Measurements from ENCODE around the gene ATRNL1.
"Not testable (repeated sequence)": the region's sequence is repeated elsewhere in the genome, so short reads cannot be mapped to it uniquely, and the experiment has no call there.

The ATRNL1 gene

DNA sequence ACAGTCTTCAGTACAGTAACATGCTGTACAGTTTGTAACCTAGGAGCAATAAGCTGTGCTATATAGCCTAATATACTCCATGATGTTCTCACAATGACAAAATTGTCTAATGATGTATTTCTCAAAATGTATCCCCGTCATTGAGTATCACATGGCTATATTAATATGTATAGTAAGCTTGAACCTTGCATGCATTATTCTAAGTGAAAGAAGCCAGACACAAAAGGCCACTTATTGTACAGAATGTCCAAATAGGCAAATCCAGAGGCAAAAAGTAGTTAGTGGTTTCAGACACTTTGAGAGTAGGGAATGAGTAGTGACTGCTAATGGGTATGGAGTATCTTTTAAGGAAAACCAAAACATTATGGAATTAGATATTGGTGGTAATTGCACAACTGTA, 545.1 kb downstream of the ATRNL1 start:
- no peak for DNase-seq (ENCODE audit: low spot score)

- no peak for DNase-seq (ENCODE audit: low spot score)
Measured at GRCh38 chr10:115649217-115649616, 556.1 kb downstream of the ATRNL1 start.

DNA sequence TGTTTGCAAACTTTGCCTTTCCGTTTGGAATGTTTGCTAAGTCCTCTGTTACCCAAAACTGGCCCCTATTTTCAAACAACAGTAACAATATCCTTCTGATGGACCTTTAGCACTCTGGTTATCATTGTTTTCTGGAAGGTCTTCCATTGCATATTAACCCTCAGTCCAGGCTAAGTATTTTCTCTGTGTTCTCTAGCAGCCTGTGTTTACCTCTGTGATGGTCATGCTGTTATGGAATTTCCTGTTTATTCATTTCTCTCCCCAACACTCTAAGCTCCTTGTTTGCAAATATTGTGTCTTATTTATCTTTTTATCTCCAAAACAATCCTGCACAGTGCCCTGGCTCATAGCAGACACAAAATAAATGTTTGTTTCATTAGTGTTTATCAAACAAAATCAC, 560.3 kb downstream of the ATRNL1 start:
- DNase-seq (ENCODE audit: low spot score), result no peak

DNA sequence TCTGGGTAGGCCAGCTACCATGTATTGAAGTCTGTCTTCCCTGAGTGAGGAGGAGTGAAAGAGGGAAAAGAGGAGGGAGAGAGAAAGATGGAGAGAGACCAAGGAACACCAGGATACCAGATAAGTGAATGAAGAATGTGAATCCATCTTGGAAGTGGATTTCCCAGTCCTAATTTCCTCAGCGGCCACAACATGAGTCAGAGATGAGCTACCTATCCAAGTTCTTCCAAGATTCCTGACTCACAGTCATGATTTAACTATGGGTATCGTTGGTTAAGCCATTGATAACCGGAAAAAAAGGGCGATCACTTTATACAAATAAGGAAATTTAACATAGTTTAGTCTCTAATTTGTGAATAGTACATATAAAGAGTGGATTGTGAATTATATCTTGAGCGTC, 561.8 kb downstream of the ATRNL1 start:
- no peak for DNase-seq (ENCODE audit: low spot score)

GRCh38 chr10:115657161-115657860, 564.1 kb downstream of the ATRNL1 start:
- DNase-seq (ENCODE audit: low spot score), result no peak

DNA sequence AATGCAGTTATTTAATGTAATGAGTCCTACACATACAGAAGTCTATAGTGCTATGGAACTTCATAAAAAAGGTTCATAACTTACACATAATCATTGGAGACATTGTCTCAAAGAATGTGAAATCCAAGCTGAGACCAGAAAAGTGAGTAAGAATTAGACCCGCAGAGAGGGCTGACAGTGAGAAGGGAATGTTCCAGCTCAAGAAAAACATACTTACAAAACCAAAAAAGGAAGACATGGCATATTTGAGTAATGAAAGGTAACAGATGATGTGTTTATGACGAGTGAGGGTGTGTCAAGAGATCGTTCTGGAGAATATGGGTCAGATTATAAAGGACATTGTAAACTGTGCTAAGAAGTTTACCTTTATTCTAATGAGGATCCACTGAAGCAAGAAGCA, 566.5 kb downstream of the ATRNL1 start:
- no peak for DNase-seq (ENCODE audit: low spot score)

DNA sequence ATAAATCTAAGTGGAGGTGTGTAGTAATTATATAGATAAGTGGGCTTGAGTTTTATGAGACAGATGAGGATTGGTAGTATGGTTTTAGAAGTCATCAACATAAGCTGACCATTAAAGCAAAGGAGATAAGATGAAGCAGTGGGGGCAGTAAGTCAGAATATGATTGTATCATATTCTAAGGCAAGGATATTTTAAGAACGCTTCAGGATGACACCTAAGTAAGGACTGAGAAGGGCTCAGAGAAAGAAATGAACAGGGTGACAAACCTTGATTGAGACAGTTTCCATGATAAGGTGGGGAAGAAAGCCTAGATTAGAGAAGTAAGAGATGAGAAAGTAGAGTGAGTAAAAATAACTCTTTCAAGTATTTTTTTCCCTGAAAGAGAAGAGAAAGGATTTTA, 567.2 kb downstream of the ATRNL1 start:
- DNase-seq (ENCODE audit: low spot score), result no peak

- no peak for DNase-seq (ENCODE audit: low spot score)
Measured at GRCh38 chr10:115662422-115662821, 569.3 kb downstream of the ATRNL1 start.

- no peak for DNase-seq (ENCODE audit: low spot score)
Measured at GRCh38 chr10:115665549-115665948, 572.4 kb downstream of the ATRNL1 start.

DNA sequence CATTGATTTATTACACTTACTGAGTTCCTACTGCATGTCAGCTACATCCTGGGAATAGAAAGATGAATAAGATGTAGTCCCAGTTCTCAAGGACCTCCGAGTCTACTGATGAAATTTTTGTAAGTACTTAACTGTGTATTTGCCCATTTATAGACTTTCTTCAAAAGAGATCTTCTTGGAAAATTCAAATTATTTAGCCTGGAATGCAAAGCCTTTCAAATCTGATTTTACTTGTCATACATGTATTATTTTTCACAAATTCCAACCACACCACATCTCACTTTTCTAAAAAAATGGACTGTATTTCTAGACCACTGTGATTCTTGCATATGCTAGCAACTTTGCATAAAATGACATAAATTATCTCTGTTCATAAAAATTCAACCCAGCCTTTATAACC, 581.3 kb downstream of the ATRNL1 start:
- no peak for DNase-seq (ENCODE audit: low spot score)

DNA sequence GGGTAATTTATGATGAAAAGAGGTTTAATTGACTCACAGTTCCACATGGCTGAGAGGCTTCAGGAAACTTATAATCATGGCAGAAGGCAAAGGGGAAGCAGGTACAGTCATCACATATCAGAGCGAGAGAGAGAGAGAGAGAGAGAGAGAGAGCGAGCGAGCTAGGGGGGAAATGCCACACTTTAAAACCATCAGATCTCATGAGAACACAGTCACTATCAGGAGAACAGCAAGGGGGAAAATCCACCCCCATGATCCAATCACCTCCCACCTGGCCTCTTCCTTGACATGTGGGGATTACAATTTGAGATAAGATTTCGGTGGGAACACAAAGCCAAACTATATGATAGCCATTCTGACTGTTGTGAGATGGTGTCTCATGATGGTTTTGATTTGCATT, 603.6 kb downstream of the ATRNL1 start:
- no peak for DNase-seq (ENCODE audit: low spot score)

DNA sequence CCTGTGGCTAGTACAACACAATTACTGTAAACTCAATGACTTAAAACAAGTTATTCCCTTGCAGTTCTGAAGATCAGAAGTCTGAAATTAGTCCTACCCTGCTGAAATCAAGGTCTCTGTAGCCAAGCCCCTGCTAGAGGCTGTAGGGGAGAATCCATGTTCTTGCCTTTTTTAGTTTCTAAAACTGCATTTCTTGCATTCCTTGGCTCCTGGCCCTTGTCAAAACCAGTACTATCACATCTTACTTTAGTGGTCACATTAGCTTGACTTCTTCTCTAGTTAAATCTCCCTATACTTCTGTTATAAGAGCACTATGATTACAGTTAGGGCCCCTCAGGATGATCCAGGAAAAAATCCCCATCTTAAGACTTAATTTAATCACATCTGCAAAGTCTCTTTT, 612.9 kb downstream of the ATRNL1 start:
- DNase-seq (ENCODE audit: low spot score), result no peak

DNA sequence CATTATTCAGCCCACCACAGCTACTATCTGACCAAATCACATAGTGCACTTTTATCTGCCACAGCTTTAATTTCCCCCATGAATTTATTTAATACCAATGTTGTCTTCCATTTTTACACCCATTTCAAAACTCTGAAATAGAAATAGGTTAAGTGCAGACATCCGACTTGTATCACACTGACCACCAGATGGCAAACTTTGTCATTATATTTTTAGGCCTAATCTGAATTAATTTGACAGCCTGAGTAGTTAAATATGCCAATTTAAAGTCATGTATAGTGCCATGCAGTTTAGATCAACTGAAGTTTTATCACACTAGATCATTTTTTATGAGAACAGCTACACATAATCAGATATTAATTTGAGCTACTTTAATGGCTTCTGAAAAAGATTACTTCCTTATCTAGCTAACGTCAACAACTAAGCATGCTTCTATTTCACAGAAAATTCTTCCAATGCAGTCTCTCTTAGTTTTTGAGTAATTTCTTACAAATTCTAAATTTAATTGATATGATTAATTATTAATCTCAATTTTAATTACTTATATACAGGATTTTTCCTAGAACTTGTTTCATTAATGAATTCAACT, 613.4 kb downstream of the ATRNL1 start:
- DNase-seq (ENCODE audit: low spot score), result no peak

DNA sequence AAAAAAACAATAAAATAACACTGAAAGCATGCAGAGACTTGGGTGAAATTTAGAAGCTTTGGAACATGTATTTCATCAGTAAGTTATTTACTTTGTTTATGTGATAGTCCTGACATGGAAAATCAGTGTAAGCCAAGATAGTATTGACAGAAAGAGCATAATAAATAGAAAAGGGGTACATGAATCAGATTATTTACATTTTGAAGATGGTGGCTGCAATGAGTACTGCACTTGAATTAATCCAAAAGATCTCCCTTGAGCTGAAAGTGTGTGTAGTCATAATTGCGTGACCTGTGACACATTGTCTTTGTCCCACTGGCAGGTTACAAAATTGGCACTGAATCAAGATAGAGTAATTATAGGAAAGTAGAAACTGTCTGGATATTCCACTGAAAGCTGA, 617.0 kb downstream of the ATRNL1 start:
- no peak for DNase-seq (ENCODE audit: low spot score)

GRCh38 chr10:115711306-115711705, 618.1 kb downstream of the ATRNL1 start:
- DNase-seq (ENCODE audit: low spot score), result no peak

- DNase-seq (ENCODE audit: low spot score), result no peak
Measured at GRCh38 chr10:115720121-115720520, 627.0 kb downstream of the ATRNL1 start.

DNA sequence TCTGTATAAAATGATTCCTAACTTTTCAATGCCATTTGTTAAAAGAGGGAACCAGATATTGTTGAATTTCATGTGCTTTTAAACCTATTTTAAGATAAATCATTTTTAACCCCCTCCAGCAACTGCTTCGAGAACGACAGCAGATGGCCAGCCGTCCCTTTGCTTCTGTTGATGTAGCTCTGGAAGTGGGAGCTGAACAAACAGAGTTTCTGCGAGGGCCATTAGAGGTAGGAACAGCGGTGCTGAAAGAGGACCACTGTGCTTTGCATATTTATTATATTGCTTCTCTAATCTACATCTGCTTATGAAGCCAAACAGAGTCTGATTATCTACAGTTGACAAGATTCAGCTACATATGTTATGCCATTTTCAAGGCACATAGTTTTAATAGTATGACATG, 634.0 kb downstream of the ATRNL1 start:
- DNase-seq (ENCODE audit: low spot score), result no peak

GRCh38 chr10:115744089-115744488, 650.9 kb downstream of the ATRNL1 start:
- DNase-seq (ENCODE audit: low spot score), result no peak

- no peak for DNase-seq (ENCODE audit: low spot score)
Measured at GRCh38 chr10:115745943-115746342, 652.8 kb downstream of the ATRNL1 start.

- DNase-seq (ENCODE audit: low spot score), result no peak
Measured at GRCh38 chr10:115747811-115748210, 654.6 kb downstream of the ATRNL1 start.

DNA sequence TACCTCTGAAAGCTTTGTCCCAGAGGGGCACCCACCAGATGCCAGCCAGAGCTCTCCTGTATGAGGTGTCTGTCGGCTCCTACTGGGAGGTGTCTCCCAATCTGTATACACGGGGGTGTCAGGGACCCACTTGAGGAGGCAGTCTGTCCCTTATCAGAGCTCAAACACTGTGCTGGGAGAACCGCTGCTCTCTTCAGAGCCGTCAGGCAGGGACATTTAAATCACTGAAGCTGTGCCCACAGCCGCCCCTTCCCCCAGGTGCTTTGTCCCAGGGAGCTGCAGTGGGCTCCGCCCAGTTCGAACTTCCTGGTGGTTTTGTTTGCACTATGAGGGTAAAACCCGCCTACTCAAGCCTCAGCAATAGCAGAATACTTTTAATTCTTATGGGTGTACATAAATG, 665.3 kb downstream of the ATRNL1 start:
- not testable (repeated sequence) for DNase-seq (ENCODE audit: low spot score)

- DNase-seq (ENCODE audit: low spot score), result no peak
Measured at GRCh38 chr10:115760131-115760530, 667.0 kb downstream of the ATRNL1 start.

DNA sequence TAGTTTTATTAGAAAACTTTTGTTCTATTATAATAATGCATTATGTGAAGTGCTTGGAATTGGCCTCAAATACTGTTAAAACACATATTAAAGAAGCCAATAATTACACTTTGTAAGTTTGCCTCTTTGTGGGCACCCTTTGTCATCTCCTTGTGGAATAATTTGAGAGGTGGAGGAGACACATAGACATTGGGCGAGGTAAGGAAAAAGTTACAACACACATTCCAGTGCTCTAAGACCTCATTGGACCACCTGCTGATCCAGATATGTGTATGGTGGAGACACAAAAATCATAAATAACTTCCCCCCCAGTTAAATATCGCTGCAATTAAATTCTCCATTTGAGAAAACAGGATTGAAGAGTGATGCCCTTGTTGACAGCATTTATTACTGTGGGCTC, 668.0 kb downstream of the ATRNL1 start:
- DNase-seq (ENCODE audit: low spot score), result no peak

- no peak for DNase-seq (ENCODE audit: low spot score)
Measured at GRCh38 chr10:115762029-115762428, 668.9 kb downstream of the ATRNL1 start.

Measured in hematopoietic multipotent progenitor cell treated with erythropoietin and hydrocortisone succinate and interleukin-3 and kit ligand, for 15 days (in vitro differentiated cells).